ENCODE results near the gene IFNGR1.
A peak's percentile ranks its signal among the peaks of the same experiment; 100 is the strongest.

Gene IFNGR1

GRCh38 chr6:137150072-137150471, 69.1 kb downstream of the IFNGR1 start:
- FAIRE-seq (peak; percentile 63), DNase-seq (ENCODE audit: insufficient read length, low spot score) (no peak)
- TF ChIP-seq POU2F2 (IDR thresholded peaks at IDR 0.05; ENCODE audit: low read depth, low read length): no peak
- no peak for TF ChIP-seq PAX5 (IDR thresholded peaks at IDR 0.05; ENCODE audit: insufficient read depth, low read length, severe bottlenecking)

GRCh38 chr6:137149035-137149393, 70.2 kb downstream of the IFNGR1 start:
- FAIRE-seq: peak; percentile 68
- DNase-seq (ENCODE audit: insufficient read length, low spot score): no peak
- TF ChIP-seq POLR2A (IDR thresholded peaks at IDR 0.05; ENCODE audit: low read depth, low read length): no peak
- no peak for TF ChIP-seq TAF1 (IDR thresholded peaks at IDR 0.05; ENCODE audit: low read depth, low read length)
- TF ChIP-seq POLR2AphosphoS5 (IDR thresholded peaks at IDR 0.05; ENCODE audit: low read depth, low read length): no peak
- TF ChIP-seq PAX5 (IDR thresholded peaks at IDR 0.05; ENCODE audit: insufficient read depth, low read length, severe bottlenecking): no peak
- TF ChIP-seq POU2F2 (IDR thresholded peaks at IDR 0.05; ENCODE audit: low read depth, low read length): no peak
- no peak for TF ChIP-seq SPI1 (IDR thresholded peaks at IDR 0.05; ENCODE audit: low read depth, low read length)

GRCh38 chr6:137148306-137149034, 70.7 kb downstream of the IFNGR1 start:
- TF ChIP-seq PAX5 (IDR thresholded peaks at IDR 0.05; ENCODE audit: insufficient read depth, low read length, severe bottlenecking) (no peak), POLR2A (IDR thresholded peaks at IDR 0.05; ENCODE audit: low read depth, low read length) (no peak), POU2F2 (IDR thresholded peaks at IDR 0.05; ENCODE audit: low read depth, low read length) (no peak), POLR2AphosphoS5 (IDR thresholded peaks at IDR 0.05; ENCODE audit: low read depth, low read length) (no peak), TAF1 (IDR thresholded peaks at IDR 0.05; ENCODE audit: low read depth, low read length) (no peak), SPI1 (IDR thresholded peaks at IDR 0.05; ENCODE audit: low read depth, low read length) (no peak)
- no peak for FAIRE-seq
- DNase-seq (ENCODE audit: insufficient read length, low spot score): no peak

Data from GM12891 (cell line).